Suppressor macrophage (primary cell): ENCODE data around the gene PPM1D.
"Not testable (repeated sequence)": the region's sequence is repeated elsewhere in the genome, so short reads cannot be mapped to it uniquely, and the experiment has no call there.

Experiments used
- DNase-seq, 4 experiments: peaks; one replicate each; pipeline ENCODE4 v3.0.0-alpha.2; 2020 to 2022

Gene PPM1D

DNA sequence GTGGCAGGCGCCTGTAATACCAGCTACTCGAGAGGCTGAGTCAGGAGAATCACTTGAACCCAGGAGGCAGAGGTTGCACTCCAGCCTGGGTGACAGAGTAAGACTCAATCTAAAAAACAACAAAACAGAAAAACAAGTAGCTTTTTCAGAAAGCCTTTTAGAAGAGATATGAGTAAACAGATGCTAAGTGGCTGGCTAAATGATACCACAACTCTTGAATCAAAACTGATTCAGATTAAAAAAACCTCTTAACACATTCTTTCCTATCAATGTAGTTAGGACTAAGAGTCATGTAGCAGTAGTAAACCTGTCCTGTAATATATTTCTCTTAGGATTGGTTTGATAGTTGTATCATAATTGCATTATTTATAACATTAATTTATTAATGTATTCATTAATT, 23.0 kb downstream of the PPM1D start:
- DNase-seq = no peak

DNA sequence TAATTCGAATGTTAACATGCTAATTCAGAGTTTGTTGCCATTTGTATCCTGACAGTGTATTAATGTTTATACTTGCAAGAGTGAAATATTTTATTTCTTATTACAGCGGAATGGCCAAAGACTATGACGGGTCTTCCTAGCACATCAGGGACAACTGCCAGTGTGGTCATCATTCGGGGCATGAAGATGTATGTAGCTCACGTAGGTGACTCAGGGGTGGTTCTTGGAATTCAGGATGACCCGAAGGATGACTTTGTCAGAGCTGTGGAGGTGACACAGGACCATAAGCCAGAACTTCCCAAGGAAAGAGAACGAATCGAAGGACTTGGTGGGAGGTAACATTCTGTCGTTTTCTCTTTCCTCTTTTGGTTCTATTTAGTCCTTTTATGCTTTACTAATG, 23.4 kb downstream of the PPM1D start:
- DNase-seq = no peak

DNA sequence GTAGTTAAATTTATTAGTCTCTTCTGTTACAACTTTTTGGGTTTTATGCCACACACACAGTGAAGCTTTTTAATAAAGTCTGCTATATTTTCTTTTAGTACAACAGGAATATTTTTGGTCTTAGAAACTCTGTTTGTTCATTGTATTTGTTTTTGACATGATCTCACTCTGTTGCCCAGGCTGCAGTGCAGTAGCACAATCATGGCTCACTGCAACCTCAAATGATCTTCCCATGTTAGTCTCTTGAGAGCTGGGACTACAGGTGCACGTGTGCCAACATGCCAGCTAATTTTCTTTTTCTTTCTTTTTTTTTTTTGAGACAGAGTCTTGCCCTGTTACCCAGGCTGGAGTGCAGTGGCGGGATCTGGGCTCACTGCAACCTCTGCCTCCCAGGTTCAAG, 27.1 kb downstream of the PPM1D start:
- no peak for DNase-seq

DNA sequence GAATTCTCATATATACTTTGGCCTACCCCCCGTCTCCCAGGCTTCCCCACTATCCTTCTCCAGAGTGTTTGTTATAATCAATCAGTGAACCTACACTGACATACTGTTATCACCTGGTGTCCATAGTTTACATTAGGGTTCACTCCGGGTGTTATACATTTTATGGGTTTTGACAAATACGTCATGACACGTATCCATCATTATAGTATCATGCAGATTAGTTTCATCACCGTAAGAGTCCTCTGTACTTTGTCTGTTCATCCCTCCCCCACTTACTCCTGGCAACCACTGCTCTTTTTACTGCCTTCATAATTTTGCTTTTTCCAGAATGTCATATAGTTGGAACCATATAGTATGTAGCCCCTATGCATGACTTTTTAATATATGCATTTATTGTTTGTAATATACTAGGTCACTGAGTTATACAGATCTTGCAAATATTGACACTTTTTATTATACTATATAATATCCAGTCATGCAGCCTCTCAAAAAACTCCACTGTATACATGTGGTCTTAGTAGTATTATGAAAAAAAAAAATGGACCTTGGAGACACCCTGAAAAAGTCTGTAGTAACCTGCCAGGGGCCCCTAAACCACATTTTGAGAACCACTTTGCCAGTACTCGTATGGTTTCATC, 28.4 kb downstream of the PPM1D start:
- no peak for DNase-seq

DNA sequence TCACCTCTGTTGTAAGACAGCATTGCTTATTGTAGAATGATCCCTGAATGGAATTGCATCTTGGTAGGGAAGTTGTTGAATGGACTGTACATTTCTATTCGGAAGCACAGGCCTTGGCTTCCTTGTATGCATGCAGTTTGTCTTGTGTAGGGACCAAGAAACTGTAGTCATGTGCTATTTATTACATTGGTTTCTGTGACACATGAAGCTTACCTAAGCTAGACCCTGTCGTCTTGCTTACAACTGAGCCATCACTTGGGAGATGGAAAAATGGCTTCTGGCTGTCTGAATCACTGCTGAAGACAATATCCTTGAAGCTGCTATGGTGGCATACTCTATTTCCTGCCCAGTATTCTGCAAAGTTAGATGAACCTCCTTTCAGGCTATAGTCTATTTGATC, 29.1 kb downstream of the PPM1D start:
- DNase-seq = no peak

DNA sequence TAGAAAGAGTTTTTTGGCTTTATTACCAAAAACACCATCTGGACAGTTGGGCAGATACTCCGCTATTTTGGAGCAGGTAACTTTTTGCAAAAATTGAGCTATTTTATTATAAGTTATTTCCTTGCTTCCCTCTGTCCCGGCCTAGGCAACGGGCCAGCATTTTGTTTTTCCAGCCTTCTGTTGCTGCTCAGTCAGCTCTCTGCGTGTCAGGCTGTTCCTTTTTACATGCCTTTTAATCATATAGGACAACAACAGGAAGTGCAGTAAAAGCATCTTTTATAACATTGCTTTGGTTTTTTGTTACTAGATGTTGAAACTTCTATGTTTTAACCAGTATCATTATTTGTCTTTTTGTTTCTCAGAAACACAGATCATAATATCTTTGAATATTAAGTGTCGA, 30.4 kb downstream of the PPM1D start:
- DNase-seq = peak; percentile 32 to 57 (median 52)

DNA sequence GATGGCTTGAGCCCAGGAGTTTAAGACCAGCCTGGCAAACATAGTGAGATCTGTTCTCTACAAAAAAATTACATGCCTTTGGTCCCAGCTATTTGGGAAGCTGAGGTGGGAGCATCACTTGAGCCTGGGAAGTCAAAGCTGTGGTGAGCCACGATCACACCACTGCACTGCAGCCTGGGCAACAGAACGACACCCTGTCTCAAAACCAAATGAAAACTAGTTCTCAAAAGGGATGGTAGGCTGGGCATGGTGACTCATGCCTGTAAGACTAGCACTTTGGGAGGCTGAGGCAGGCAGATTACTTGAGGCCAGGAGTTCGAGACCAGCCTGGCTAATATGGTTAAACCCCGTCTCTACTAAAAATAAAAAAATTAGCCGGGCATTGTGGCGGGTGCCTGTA, 31.1 kb downstream of the PPM1D start:
- peak in 3 of 4 experiments; percentile 10 to 24 (median 19) for DNase-seq

DNA sequence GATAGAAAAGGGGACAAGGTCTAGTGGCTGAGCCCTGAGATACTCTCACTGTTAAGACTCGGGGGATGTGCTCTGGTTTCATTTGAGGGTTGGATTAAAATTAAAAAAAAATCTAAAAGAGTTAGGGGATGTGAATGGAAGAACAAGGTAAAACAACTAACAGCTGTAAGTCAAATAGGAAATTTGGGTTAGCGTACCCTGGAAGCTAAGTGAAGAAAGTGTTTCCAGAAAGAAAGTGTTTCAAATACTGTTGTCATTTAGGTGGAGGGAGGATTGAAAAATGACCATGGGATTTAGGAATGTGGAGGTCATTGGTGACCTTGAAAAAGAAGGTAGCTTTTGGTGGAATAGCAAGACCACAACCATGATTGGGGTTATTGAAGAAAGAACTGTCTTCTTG, 37.7 kb downstream of the PPM1D start:
- DNase-seq = no peak

DNA sequence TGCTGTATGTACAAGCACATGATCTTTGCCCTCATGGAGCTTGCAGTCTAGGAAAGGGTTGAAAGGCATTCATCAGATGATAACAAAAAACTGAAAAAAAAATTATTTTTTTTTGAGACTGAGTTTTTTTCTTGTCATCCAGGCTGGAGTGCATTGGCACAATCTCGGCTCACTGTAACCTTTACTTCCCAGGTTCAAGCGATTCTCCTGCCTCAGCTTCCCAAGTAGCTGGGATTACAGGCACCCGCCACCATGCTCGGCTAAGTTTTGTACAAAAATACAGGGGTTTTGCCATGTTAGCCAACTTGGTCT, 39.0 kb downstream of the PPM1D start:
- DNase-seq = no peak

DNA sequence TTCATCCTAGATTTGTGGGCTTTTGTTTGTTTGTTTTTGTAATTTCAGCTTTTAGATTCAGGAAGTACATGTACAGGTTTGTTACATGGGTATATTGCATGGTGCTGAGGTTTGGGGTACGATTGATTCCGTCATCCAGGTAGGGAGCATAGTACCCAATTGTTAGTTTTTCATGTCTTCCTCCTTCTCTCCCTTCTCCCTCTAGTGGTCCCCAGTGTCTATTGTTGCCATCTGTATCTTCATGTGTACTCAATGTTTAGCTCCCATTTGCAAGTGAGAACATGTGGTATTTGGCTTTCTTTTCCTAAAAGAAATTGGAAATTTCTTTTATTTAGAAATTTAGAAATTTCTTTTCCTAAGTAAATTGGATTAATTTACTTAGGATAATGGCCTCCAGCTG, 40.5 kb downstream of the PPM1D start:
- peak in 3 of 4 experiments; percentile 9 to 20 (median 20) for DNase-seq

DNA sequence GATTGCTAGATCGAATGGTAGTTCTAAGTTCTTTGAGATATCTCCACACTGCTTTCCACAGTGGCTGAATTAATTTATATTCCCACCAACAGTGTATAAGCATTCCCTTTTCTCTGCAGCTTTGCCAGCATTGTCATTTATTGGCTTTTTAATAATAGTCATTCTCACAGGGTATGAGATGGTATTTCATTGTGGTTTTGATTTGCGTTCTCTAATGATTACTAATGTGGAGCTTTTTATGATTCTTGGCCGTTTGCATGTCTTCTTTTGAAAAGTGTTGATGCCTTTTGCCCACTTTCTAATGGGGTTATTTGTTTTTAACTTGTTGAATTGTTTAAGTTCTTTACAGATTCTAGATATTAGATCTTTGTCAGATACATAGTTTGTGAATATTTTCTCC, 41.1 kb downstream of the PPM1D start:
- DNase-seq = no peak

DNA sequence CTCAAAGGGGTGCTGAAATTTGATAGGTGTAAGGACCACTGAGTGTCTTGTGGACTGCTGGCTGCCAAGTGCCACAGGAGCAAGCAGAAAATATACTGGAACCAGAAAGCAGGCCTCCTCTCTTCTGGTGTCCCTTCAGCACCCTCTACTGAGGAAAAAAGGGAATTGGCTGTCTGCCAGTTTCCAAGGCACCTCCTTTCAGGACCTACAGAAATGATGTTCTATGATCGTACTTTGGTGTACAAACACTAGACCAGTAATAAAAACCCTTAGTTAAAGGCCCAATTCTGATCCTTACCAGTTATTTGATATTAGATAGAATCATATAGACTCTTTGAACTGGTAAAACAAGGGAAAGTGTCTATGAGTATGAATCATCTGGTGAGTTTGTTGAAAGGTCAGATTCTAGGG, 41.8 kb downstream of the PPM1D start:
- DNase-seq = peak; percentile 84 to 94 (median 86)

DNA sequence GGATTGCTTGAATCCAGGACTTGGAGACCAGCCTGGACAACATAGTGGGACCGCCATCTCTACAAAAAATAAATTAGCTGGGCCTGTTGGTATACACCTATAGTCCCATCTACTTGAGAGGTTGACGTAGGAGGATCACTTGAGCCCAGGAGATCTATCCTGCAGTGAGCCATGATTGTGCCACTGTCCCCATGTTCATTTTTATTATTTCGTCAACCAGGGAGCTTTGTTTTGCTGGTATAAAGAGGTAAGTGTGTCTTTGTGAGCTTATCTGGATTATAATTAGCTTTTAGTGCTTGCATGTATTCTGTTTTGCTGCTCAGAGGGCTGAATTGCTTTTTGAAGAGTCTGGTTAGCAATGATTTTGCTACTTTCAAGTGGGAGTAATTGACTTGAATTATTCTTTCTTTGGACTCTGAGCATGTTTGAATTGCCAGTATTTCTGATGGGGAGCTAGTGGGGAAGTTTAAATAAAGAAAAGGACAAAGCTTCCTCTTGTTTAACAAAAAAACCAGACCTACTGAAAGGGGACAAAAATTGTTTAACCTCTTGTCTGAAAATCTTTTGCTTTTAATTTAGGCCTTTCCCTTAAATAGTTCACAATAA, 46.0 kb downstream of the PPM1D start:
- DNase-seq = no peak

DNA sequence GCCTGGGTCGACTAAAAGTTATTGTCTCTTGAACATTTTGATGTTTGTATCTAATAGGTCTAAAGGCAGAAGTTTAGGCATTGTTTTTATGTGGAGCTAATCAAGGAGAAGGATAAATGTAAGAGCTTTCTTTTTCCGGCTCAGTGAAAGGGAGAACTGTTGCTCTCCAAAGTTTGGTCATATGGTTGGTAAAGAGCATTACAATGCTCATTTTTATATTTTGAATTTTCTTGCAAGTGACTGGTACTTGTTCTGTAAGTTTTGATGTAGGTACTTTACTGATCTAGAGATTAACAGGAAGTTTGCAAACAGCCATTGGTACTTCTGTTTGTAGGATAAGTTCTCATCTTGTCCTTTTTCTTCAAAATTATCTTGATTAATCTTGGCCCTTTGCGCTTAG, 46.7 kb downstream of the PPM1D start:
- no peak for DNase-seq

DNA sequence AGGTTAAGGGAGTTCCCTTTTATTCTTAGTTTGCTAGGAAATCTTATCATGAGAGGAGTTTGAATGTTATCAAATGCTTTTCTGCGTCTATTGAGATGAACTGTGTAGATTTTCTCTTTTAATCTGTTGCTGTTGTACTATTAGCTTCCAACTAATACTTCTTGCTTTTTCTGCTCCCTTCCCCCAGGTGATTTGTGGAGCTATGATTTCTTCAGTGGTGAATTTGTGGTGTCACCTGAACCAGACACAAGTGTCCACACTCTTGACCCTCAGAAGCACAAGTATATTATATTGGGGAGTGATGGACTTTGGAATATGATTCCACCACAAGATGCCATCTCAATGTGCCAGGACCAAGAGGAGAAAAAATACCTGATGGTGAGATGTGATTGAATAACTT, 47.7 kb downstream of the PPM1D start:
- no peak for DNase-seq

DNA sequence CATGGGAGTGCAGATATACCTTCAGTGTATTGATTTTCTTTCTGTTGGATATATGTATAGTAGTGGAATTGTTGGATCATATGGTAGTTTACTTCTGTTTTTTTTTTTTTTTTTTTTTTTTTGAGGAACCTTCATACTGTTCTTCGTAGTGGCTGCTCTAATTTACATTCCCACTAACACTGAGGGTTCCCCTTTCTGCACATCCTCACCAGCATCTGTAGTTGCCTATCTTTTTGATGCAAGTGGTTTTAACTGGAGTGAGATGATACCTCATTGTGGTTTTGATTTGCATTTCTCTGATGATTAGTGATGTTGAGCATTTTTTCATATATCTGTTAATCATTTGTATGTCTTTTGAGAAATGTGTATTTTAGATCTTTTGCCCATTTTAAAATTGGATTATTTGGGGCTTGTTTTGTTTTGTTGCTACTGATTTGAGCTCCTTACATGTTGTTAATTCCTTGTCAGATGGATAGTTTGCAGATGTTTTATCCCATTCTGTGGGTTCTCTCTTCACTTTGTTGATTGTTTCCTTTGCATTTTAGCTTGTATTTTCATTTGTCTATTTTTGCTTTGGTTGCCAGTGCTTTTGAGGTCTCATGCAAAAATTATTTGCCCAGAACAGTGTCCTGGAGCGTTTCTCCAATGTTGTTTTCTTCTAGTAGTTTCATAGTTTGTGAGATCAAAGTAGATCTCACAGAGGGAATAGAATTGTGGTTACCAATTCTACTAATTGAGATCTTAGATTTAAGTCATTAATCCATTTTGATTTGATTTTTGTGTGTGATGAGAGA, 52.7 kb downstream of the PPM1D start:
- DNase-seq = peak; percentile 29 to 70 (median 47)

DNA sequence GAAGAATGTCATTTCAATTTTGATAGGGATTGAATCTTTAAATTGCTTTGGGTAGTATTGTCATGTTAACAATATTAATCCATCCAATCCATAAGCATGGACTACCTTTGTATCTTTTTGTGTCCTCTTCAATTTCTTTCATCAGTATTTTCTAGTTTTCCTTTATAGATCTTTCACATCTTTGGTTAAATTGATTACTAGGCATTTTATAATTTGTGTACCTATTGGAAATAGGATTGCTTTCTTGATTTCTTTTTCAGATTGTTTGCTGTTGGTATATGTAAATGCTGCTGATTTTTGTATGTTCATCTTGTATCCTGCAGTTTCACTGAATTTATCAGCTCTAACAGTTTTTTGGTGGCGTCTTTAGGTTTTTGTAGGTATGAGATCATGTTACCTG, 53.6 kb downstream of the PPM1D start:
- DNase-seq = no peak

DNA sequence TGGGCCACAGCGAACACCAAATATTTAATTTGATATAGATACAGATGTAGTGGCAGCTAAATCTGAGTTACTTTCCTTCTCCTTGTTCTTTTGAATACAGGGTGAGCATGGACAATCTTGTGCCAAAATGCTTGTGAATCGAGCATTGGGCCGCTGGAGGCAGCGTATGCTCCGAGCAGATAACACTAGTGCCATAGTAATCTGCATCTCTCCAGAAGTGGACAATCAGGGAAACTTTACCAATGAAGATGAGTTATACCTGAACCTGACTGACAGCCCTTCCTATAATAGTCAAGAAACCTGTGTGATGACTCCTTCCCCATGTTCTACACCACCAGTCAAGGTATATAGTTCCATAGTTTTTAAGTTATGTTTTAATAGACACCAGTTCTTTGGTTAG, 56.5 kb downstream of the PPM1D start:
- DNase-seq = no peak

DNA sequence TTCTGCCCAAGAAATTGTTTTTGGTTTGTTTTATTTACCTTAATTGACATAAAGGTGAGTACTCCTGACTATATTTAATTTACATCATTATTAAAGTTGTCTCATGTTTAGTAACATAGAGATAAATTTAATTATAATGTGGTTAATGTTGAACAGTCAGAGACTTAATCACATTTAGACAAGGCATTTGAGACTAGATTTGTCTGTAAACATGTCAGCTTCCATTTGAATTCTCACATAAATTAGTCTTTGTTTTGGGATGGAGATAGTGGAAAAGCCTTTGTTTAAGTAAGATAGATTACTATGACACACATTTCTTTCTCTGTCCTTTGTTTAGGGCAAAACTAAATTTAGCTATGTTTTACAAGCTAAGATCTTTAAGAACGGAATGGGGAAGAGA, 59.2 kb downstream of the PPM1D start:
- DNase-seq = no peak

DNA sequence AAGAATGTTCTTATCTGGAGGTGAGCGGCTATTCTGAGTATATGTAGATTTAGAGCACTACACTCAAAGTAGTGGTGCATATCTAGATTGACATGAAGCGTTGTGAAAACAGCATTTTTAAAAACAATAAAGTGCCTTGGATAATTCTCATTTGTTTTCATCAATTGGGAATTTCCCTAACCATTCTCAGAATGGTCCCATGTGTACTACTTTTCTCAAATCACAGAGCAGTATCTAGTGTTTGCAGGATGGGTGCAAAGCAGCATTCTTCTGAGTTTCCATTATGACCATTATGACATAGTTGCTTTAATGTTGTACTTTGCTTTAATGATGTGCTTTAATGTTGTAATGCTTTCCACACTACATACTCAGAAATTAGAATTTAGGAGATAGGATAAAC, 61.5 kb downstream of the PPM1D start:
- no peak for DNase-seq

DNA sequence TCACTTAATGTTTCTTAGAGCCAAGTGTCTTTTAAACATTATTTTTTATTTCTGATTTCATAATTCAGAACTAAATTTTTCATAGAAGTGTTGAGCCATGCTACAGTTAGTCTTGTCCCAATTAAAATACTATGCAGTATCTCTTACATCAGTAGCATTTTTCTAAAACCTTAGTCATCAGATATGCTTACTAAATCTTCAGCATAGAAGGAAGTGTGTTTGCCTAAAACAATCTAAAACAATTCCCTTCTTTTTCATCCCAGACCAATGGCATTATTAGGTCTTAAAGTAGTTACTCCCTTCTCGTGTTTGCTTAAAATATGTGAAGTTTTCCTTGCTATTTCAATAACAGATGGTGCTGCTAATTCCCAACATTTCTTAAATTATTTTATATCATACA, 64.0 kb downstream of the PPM1D start:
- no peak for DNase-seq

DNA sequence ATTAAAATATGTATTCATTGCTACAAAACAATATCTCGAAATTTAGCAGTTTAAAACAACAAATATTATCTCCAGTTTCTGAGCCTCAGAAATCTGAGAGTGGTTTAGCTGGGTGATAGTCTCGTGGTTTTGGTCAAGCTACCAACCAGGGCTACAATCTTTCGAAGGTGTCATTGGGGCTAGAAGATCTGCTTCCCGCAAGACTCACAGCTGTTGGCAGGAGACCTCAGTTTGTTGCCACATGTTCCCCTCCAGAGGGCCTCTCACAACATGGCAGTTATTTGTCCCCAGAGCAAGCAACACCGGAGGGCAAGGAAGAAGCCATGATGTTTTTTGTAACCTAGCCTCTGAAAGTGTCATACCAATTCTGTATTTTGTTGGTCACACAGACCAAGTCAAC, 65.6 kb downstream of the PPM1D start:
- DNase-seq = no peak

DNA sequence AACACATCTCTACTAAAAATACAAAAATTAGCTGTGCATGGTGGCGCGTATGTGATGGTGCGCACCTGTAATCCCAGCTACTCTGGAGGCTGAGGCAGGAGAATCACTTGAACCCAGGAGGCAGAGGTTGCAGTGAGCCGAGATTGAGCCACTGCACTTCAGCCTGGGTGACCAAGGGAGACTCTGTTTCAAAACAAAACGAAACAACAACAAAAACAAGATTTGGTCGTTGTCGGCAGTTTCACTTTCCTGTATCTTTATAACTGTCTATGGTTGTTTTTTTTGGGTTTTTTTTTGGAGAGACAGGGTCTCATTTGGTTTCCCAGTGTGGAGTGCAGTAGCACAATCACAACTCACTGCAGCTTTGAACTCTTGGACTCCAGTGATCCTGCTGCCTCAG, 68.7 kb downstream of the PPM1D start:
- DNase-seq = not testable (repeated sequence)

DNA sequence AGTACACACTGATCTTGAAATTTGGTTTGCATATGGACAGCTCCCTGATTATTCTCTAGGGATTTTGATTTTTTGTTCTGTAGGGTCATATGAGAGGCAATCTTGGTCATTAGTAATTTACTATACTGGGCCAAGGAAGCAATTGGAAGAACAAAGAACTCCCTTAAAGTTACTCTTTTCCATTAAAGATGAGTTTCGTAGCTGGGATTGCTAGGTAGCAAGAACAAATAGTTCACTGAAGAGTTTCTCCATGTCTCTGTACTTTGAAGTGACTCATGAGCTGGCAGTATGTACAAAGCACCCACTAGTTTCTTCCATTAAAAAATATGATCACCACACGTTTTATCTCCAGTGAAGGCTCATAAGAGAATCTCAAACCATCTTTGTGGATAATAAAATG, 71.5 kb downstream of the PPM1D start:
- DNase-seq = no peak
